GM19043 (cell line): ENCODE measurements around the gene KNCN.

Source experiments
- ATAC-seq: cut with Tn5 transposase; IDR thresholded peaks from one replicate; pipeline ENCODE4 v1.9.1; 2021; ENCODE audit warnings: low read depth; ENCODE audit not compliant: unreplicated experiment

The KNCN gene

DNA sequence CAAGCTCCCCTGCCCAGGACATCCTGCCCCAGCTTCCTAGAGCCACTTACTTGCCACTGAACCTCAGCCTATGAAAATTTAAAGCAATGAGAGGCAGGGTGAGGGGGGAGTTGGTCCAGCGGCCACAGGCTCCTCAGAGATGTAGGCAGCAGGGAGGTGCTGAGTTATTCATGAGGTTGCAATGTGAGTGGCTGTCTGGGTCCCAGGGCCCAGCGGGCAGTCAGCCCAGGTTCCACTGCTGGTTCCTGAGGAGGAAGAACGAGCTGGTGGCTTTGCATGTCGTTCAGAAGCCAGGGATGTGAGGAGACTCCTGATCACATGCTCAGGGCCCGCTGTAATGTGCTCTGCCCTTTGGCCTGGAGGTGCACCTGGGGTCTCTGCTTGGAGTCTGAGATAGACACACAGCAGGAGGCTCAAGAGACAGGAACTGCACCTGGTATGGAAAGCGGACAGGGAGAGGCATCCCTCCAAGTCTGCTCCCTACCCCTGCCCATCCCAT, at the start of gene KNCN:
Gene KNCN, minus strand, starts transcription at position 51 of the 499 bp plus-strand sequence. CDS start 432 bp downstream, outside the sequence.
- no peak for ATAC-seq

GRCh38 chr1:46599059-46599970, 47.9 kb upstream of the KNCN start:
- ATAC-seq, result no peak

DNA sequence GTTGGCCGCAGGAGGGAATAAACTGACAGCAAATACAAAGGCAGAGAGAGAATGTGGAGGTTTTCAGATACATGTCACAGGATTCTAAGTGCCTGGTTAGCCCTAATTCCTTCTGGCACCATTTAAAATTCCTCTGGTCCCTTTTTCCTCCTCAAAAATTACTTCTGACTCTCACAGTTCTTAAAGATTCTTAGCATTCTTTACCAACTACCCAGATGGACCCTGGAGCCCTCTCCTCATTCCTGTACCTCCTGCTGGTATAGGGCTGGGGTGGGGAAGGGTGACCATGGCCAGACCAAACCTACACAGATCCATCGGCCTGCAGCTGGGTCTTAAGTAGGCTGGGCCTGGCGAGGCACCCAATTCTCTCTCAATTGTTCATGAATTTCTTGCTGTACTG, 45.4 kb upstream of the KNCN start:
- ATAC-seq, result no peak

DNA sequence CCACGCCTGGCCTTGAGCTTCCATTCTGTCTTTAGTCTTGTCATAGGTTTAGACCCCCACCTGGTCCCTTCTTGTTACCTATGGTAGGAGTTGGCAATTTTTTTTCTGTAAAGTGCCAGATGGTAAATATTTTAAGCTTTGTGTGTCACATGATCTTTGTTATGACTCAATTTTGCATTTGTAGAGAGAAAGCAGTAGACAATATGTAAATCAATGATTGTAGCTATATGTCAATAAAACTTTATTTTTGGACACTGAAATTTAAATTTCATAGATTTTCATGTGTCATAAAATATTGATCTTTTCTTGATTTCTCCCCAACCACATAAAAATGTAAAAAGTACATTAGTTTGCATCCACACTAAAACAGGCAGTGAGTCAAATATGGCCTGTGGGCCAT, 44.6 kb upstream of the KNCN start:
- no peak for ATAC-seq

DNA sequence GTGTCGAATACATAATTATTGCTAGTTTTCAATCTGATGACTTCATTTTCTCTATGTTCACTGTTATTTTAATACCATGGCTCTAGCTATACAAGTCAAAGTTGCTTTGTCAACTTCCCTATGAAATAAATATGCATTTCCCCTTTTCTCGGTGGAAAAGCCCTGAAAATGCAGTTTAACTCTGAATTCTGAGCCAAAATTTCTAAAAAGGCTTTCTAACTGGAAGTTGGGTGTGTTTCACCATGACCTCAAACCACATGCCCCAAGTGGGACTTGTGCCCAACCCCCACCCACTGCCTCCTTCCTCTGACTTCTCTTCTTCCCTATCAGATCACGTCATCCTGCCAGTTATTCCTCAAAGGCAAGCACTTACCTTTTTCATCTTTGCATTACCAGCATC, 43.7 kb upstream of the KNCN start:
- no peak for ATAC-seq

- ATAC-seq, result no peak
Observed at GRCh38 chr1:46594063-46594462, 42.6 kb upstream of the KNCN start.

DNA sequence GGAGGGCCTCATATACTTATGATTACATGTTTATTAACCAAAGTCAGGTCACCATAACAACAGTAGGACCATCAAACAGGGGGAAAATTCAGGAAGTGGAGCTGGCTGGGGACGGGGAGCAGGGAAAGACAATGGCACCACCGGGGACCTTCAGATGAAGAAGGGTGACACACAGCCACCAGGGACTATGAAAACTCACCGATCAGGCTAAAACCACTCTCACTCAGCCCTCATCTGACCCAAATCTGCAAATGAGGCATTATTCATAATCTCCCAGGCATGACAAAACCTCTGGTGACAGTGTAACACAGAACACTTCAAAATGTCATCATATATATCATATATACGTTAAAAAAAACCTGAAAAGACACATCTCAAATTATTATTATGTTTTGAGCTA, 41.4 kb upstream of the KNCN start:
- ATAC-seq, result no peak

DNA sequence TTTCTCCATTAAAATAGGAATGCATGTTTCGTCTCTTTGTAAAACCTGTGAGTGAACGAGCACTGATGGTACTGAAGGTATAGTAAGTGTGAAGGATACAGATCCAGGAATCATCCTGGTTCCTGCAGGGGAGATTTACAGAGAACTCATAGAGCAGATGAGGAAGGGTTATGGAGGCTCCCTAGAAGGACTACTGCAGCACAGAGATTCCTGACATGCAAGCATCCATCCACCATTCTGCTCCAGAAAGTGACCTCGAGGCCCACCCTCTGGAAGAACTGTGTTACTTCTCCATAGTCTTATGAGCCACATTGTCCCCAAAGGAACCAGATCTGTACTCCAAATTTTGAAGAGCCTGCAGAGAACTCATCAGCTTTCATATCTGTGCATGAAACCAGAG, 38.1 kb upstream of the KNCN start:
- ATAC-seq, result no peak

GRCh38 chr1:46587069-46587468, 35.6 kb upstream of the KNCN start:
- no peak for ATAC-seq

DNA sequence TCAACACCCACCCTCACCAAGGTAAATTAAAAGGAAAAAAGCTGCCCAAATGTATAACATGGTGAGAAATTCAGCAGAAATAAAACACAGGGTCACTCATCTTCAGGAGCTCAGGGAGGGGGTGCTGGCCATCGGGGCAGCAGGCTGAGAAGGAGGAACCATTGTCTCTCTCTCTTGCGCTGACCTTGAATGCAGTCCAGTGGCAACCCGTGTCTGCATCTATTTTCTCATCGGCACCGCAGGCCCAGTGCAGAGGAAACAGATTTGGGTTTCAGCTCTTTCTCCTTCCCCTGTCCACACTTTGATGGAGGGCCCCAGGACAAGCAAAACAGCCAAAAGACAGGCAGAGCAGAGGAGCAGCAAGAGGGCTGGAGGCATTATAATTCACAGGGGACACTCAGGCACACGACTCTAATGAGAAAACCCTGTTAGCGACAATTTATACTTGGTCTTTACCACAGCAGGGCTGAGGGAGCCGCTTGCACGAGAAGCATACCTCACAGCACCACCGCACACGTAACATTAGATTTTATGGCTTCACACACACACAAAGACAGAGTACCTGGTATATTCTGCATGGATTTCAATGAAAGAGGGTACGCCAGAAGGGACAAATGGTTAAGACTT, 34.0 kb upstream of the KNCN start:
- ATAC-seq, result no peak

DNA sequence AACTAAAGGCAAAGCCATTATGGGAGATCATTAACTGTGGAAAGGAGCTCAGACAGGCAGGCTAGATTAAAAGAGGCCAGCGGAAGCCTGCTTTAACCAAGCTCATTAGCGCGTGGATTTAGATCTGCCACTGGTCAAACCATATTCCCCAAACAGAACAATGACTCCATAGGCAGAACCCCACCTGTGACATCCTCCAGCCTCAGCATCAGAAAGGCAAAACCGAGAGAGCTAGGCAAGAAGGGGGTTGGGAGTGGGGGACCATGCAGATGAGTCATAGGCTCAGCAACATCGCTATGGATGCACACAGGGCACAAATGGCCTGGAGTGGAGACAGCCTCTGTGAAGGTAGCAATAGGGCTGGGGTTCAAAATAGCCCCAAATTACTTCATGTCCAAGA, 32.0 kb upstream of the KNCN start:
- no peak for ATAC-seq

GRCh38 chr1:46582972-46583371, 31.5 kb upstream of the KNCN start:
- ATAC-seq, result no peak

- no peak for ATAC-seq
Observed at GRCh38 chr1:46581681-46582455, 30.4 kb upstream of the KNCN start.

DNA sequence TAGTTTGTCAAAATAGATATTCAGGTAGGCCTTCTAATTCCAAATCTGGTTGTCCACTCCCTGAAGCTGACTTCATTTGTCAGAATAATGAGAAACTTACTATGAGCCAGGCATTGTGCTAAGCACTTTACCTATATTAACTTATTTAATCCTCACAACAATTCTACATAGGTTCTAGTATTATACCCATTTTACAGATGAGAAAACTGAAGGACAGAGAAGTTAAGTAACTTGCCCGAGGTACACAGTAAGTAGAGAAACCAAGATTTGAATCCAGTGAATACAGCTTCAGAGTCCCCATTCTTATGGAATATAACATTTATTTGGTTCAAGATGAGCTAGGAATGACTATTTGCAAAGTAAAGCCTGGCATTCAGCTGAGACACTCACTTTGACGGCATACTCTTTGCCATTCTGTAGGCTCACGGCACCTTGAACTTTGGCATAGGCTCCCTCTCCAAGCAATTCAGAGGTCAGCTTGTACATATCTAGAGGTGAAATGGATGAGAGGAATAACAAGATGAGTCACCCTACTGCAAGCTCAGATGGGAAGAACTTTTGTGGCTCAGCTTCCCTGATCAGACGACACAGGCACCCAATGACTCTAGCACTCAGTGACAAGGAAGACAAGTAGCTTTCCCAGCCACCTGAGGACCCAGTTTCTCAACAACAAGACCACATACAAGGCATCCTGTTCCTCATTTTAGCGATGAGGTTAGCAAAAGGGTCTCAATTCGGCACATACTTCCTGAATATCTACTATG, 28.9 kb upstream of the KNCN start:
- no peak for ATAC-seq

- no peak for ATAC-seq
Observed at GRCh38 chr1:46577671-46578070, 26.2 kb upstream of the KNCN start.

- no peak for ATAC-seq
Observed at GRCh38 chr1:46576596-46576995, 25.1 kb upstream of the KNCN start.

DNA sequence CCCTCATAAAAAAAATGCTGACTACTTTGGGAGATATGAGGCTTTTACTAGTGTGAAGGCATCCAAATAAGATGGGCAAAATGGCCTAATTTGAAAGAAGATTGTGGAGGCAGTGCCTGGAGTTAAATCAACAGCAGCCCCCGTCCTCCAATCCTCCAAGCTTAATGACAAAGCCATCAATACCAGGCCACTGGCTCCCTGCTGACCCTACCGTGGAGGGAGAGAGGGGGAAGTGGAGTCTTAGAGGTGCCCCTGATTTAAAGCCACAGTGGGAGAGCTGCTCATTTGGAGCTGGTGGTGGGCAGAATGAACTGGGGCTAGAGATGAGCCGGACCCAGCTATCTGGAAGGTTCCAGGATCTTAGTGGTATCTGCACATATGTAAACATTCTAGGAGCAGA, 24.3 kb upstream of the KNCN start:
- no peak for ATAC-seq

GRCh38 chr1:46575300-46575699, 23.9 kb upstream of the KNCN start:
- no peak for ATAC-seq

GRCh38 chr1:46571691-46572225, 20.3 kb upstream of the KNCN start:
- ATAC-seq, result no peak
